GM15510 (cell line): ENCODE measurements around the gene GAS7.

Source experiments
- POLR2A ChIP-seq: IDR thresholded peaks from 3 replicates; pipeline ENCODE4 v1.6.1; 2011; ENCODE audit warnings: borderline replicate concordance; ENCODE audit not compliant: insufficient read length; ENCODE audit errors: extremely low read depth

GAS7 gene

DNA sequence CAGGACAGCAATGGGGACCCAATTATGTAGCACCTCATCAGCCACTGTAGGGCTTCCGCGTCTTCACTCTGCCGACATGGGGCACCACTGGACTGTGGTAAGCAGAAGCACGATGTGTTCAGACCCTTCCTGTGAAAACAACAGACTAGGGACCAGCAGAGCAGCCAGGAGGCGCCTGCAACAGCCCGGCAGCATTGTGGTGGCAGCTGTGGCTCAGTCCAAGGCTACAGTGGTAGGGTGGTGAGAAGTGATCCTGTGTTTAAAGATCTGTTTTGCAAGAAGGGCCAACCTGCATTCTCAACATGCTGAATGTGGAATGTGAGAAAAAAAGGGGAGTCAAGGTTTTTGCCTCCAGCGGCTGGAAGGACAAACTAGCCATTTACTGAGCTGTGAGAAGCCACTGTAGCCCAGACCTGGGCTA is 80.8 kb downstream of the GAS7 start:
- TF ChIP-seq POLR2A: no peak

- TF ChIP-seq POLR2A: no peak
These were observed 81.5 kb downstream of the GAS7 start for GRCh38 chr17:10116753-10117420.

DNA sequence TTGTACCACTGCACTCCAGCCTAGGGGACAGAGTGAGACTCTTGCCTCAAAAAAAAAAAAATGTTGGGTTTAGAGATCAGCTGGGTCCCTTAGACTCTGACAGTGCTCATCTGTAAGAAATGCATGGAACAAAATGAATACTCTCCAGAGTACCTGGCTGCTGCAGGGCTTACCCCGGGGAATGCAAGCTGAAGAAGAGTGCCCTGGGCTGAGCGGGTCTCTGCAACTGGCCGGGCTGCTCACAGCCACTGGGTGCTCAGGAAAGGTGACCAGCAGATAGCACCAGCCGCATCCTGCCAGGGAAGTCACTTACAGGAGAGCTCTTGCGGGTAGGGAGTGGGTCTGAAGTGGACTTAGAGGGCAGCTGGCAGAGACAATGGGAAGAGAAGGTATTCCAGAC is 82.1 kb downstream of the GAS7 start:
- TF ChIP-seq POLR2A: no peak

DNA sequence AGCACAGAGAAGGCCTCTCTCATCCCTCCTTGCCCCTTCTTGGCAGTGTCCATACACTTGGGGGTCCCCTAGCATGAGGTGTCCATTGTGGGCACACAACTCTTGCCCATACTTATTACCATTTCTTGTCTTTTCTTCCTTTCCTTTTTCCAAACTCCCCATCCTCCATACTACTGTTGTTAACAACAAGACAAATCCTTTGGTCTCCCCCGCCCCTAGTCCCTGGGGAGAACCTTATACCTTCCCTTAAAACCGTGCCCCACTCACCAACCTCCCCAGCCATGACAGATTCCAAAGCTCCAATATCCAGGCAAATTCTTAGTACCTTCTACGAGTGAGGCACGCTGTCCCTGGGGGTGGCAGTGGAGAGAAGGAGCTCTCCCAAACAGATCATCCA is 82.9 kb downstream of the GAS7 start:
- no peak for TF ChIP-seq POLR2A

DNA sequence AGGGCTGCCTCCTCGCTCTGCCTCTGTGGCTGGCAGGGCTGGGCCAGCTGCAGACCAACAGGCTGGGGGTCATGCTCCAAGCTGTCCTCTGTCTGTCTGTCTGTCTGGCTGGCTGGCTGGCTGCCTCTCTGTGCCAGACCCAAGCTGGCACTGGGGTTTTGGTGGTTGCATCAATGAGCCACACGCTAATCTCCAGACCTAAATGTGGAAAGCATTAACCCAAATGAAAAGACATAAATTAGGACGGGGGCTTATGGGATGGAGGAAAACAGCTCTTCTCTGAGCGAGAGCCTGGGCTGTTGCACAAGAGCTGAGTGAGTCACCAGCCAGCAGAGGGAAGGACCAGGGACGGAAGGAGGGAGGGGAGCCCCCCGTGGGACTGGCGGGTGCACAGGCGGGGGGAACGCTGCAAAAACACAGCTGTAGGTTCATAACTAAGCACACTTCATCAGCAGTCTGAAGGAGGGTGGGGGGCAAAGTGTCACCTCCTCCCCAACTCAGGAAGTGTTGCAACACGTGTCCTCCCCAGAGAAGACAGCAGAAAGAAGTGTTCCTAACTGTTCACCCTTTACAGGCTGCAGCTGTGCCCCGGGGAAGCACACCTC is 83.4 kb downstream of the GAS7 start:
- no peak for TF ChIP-seq POLR2A

DNA sequence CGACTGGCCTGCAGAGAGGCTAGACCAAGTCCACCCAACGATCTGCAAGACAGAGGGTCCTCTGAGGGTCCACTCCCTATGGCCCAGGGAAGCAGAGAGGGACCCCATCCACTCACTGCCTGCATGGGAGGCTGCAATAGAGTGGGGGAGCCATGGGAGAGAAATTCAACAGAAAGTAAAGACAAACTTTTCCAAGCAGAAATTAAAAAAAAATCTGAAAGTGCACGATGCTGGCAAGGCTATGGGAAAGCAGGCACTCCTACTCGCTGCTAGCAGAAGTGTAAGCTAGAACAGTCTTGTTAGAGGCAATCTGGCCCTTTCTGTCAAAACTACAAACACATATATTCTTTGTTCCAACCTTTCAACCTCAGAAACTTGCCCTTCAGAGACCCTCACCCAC is 85.4 kb downstream of the GAS7 start:
- TF ChIP-seq POLR2A: no peak

DNA sequence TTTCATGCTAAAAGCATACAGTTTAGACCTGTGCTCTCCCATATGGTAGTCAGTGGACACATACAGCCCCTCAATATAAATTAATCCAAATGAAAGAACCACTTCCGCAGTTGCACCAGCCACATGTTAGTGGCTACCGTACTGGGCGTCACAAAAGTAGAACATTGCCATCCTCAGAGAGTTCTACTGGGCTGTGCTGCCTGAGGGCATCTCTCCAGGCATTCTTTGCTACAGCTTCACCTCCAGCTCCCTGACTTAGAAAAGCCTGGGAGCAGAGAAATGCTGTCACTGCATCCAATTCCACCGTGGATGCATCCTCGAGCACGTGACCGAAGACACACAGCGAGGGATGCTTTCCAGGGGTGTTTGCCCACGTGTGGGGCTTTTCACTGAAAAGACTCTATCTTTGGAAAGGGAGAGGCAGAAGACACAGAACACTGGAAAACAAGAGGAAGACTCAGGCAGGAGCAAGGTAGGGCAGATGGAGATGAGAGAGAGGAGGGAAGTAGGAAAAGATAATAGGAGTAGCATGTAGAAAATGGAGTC is 86.4 kb downstream of the GAS7 start:
- no peak for TF ChIP-seq POLR2A

DNA sequence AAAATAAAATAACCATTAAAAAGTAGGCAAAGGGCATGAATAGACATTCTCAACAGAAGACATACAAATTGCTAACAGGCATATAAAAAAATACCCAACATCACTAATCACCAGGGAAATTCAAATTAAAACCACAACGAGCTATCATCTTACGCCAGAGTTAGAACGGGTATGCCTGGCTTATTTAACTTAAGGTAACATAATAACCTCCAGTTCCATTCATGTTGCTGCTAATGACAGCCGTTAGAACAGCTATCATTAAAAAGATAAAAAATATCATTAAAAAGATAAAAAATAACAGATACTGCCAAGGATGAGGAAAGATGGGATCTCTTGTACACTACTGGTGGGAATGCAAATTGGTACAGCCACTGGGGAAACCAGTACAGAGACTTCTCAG is 89.3 kb downstream of the GAS7 start:
- no peak for TF ChIP-seq POLR2A

- no peak for TF ChIP-seq POLR2A
These were observed 90.9 kb downstream of the GAS7 start for GRCh38 chr17:10107316-10108165.

DNA sequence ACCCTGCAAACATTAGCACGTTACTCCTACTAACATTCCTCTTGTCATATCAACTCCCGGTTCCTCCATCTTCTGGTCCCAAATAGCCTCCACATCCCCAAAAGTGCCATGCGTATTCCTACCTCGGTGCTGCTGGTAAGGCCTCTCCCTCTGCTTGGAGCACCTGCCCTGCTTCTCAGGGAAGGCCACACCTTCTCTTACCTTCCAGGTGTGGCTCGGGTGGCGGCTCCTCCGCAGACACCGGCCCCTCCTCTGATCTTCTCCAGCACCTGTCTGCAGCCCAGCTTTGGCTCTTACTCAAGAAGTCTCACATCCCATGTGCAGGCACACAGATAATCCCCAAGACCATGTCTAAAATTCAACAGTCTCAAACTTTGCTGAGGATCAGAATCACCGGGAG is 92.3 kb downstream of the GAS7 start:
- TF ChIP-seq POLR2A: no peak

DNA sequence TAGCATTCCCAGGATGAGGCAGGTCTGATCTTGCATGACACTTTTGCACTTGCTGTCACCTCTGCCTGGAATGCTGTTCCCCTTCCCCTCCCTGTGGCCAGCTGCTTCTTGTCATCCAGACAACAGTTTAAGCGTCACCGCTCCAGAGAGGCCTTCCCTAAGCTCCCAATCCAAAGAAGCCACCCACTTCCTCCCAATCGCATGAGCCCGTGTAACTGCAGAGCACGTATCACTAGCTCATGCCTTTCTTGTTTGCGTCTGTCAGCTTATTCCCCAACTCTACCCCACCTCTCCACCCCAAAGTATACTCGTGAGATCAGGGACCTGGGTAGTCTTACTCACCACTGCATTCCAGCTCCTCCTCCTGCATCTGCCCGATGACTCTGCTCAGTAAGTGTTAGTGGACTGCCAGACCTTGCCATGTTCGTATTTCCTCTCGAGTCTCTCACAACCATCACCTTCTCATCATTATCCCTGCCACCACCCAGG is 92.8 kb downstream of the GAS7 start:
- TF ChIP-seq POLR2A: no peak

DNA sequence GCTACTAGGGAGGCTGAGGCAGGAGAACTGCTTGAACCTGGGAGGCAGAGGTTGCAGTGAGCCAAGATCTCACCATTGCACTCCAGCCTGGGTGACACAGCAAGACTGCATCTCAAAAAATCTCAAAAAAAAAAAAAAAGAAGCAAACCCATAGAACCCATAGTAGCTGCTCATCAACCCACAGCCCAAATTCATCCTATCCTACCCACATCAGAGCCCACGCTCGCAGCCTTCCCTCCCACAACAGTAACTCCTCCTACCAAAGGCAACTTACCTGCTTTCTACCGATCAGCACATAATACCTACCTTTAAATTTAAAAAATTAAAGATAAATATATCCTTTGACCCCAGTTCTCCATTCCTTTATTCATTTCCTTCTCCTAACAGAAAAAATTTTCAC is 94.7 kb downstream of the GAS7 start:
- TF ChIP-seq POLR2A: no peak

- TF ChIP-seq POLR2A: no peak
These were observed 95.6 kb downstream of the GAS7 start for GRCh38 chr17:10102817-10103216.

GRCh38 chr17:10099051-10099571 is 99.3 kb downstream of the GAS7 start:
- no peak for TF ChIP-seq POLR2A

DNA sequence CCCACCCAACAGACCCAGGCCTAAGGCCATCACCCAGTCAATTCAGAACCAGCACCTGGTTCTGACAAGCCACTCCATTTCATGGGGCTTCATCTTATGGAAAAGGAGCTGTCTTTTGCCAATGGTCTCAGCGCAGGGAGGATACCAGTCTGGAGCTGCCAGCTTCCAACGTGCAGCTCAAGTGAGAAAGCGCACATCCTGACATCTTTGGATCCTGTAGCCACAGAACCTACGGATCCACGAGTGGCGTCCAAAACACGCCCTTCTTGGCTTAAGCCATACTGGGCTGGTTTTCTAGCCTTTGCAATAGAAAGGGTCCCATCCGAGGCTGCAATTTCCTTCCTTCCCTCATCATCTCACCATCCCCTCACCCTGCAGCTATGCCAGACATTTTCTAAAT is 101.8 kb downstream of the GAS7 start:
- no peak for TF ChIP-seq POLR2A
